HPDE6-E6E7 (cell line): ENCODE data around the gene PSMA8.
A peak's percentile ranks its signal among the peaks of the same experiment; 100 is the strongest.
"Not testable (repeated sequence)": the region's sequence is repeated elsewhere in the genome, so short reads cannot be mapped to it uniquely, and the experiment has no call there.

Source experiments
- DNase-seq: peaks from one replicate; pipeline ENCODE4 v3.0.0; 2011; ENCODE audit warnings: missing footprints; ENCODE audit errors: extremely low spot score

Gene PSMA8

DNA sequence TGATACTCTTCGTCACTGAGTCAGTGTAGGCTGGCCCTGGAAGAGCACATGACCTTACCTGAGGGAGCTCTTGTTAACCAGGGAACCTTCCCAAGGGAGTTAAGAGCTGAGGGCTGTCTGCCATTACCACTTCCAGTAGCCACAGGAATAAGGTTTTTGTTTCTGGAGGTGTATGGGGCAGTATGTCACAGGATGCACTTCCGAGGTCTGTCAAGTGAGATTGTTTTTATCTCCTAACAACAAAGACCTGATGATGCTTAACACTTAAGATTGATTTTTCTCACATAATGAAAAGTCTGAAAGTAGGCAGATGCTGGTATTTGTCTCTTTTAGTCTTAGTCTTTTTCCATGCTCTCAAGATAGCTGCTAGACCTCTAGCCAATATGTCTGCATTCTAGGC lies 41.8 kb downstream of the PSMA8 start:
- no peak for DNase-seq

DNA sequence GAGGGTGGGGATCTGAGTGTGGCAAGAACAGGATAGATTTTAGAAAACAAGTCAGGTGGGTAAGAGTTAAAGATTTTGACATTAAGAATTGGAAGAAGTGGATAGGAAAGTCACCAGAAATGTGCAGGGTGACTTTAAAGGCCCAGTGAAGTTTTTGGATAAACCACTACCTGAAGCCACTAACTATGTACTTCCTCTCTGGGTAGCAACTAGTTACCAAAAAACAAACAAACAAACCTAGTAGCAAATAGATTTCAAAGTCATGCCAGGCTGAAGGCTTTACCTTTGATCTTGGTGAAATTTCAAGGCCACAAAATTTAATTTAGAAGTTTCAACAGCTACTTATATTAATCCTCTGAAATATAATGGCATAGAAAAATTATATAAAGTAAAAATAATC lies 42.5 kb downstream of the PSMA8 start:
- DNase-seq = no peak

DNA sequence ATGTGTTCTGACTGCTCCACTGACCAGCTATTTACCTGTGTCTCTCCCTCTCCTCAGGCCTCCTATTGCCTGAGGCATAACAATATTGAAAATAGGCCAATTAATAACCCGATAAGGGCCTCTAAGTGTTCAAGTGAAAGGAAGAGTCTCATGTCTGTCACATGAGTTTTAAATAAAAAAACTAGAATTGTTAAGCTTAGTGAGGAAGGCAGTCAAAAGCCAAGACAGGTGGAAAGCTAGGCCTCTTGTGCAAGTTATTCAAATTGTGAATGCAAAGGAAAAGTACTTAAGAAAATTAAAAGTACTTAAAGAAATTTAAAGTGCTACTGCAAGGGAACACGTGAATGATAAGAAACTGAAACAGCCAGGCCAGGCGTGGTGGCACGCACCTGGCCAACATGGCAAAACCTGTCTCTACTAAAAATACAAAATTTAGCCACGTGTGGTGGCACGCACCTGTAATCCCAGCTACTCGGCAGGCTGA lies 47.7 kb downstream of the PSMA8 start:
- DNase-seq = no peak

DNA sequence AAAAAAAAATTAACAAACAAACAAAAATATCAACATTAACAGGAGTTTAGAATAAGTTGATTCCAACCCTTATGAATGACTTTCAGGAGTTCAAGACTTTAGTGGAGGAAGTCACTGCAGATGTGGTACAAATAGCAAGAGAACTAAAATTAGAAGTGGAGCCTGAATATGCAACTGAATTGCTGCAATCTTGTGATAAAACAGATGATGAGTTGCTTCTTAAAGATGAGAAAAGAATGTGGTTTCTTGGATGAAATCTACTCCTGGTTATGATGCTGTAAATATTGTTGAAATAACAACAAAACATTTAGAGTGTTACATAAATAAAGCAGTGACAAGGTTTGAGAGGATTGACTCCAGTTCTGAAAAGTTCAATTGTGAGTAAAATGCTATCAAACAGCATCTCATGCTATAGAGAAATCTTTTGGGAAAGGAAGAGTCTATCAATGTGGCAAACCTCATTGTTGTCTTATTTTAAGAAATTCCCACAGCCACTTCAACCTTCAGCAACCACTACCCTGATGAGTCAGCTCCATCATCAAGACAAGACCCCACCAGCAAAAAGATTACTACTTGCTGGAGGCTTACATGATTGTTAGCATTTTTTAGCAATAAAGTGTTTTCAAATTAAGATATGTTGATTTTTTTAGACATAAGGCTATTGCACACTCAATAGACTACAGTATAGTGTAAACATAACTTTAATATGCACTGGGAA lies 49.9 kb downstream of the PSMA8 start:
- DNase-seq = no peak

DNA sequence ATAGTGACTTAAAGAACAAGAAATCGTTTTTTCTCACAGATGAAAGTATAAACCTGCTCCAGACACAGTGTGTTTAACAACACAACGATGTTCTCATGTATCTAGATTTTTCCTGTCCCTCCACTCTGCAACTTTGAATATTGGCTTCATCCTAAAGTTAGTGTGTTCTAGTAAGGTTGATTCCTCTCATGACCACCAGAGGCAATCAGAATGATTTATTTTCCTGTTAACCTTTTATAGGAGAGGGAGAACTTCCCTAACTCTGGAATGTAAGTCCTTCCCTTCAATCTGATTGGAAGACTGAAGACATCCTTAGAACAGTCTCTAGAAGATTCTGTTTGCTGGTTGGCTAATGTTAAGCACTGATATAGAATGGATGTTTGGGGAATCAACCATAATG lies 51.6 kb downstream of the PSMA8 start:
- DNase-seq = peak; percentile 6

DNA sequence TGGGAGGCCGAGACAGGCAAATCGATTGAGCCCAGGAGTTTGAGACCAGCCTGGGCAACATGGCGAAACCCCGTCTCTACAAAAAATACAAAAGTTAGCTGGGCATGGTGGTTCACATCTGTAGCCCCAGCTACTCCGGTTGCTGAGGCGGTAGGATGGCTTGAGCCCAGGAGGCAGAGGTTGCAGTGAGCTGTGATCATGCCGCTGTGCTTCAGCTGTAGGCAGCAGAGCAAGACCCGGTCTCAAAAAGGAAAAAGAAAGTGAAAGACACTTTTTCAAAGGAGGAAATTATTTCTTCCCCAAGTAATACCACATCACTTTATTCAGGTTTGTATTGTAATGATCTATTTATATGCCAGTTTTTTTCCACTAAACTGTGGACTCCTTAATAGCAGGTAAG lies 56.8 kb downstream of the PSMA8 start:
- DNase-seq = no peak

DNA sequence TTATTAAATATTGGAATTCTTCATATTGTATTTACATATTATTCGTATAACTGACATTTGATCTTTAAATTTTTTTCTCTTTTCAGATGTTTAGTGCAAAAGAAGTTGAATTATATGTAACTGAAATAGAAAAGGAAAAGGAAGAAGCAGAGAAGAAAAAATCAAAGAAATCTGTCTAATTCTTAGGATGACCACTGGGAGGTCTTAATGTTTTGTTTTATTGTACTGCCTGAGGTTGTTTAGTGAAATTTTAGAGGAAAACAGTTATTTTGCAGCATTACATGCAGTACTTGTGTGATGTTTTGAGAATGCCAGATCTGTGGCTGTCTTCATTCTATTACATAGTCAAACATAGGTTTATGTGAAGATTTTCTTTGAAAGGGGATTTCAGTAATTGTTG lies 58.6 kb downstream of the PSMA8 start:
- DNase-seq = no peak

DNA sequence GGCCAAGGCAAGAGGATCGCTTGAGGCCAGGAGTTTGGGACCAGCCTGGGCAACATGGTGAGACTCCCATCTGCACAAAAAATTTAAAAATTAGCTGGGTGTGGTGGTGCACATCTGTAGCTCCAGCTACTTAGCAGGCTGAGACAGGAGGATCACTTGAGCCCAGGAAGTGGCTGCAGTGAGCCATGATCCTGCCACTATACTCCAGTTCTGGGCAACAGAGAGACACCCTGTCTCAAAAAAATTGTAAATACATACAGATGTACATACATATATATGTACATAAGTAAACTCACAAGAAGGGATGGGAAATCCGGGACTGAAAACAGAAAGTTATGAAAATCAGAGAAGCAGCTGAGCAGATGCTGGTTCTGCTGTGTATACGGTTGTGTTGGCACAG lies 62.9 kb downstream of the PSMA8 start:
- DNase-seq = no peak

DNA sequence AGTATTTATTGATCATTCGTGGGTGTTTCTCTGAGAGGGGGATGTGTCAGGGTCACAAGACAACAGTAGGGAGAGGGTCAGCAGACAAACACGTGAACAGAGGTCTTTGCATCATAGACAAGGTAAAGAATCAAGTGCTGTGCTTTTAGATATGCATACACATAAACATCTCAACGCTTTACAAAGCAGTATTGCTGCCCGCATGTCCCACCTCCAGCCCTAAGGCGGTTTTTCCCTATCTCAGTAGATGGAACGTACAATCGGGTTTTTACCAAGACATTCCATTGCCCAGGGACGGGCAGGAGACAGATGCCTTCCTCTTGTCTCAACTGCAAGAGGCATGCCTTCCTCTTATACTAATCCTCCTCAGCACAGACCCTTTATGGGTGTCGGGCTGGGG lies 68.3 kb downstream of the PSMA8 start:
- not testable (repeated sequence) for DNase-seq

DNA sequence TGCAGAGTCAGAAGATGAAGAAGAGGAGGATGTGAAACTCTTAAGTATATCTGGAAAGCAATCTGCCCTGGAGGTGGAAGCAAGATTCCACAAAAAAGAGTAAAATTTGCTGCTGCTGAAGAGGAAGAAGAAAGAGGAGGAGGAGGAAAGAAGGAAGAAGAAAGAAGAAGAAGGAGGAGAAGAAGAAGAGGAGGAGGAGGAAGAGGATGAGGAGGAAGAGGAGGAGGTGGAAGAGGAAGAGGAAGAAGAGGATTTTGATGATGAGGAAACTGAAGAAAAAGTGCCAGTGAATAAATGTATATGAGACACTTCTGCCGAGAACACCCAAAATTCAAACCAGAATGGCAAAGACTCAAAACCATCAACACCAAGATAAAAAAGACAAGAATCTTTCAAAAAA lies 71.6 kb downstream of the PSMA8 start:
- DNase-seq = no peak

DNA sequence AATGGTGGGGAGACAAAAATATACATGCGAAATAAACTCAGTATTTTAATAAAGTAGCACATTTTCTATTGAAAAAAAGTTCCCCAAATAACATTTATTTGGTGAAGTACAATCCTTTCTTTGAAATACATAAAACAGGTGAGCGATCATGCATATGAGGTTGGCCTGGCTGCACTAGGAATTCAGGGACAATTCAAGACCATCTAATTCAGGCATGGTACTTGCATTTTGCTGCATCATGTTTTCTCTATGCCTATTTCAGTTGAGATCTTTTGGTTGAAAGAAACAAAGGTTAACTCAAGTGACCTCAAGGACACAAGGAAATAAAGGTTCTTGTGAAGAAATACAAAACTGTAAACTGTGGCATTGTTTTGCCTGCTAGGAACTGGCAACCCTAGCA lies 72.8 kb downstream of the PSMA8 start:
- no peak for DNase-seq

DNA sequence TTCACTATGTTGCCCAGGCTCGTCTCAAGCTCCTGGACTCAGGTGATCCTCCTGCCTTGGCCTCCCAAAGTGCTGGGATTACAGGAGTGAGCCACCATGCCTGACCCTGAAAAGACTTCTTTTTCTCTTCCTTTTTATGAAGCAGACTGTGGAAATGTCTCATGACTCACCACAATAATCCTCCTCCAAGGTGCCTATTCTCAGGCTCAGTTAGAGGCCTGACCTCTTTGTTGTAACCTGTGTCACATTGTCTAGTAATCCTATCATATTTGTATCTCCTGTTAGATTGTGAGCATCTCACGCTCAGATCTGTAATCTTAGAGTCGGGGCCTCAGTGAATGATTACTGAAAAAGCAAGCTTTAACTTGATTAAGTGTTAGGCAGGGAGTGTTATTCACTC lies 74.3 kb downstream of the PSMA8 start:
- no peak for DNase-seq

DNA sequence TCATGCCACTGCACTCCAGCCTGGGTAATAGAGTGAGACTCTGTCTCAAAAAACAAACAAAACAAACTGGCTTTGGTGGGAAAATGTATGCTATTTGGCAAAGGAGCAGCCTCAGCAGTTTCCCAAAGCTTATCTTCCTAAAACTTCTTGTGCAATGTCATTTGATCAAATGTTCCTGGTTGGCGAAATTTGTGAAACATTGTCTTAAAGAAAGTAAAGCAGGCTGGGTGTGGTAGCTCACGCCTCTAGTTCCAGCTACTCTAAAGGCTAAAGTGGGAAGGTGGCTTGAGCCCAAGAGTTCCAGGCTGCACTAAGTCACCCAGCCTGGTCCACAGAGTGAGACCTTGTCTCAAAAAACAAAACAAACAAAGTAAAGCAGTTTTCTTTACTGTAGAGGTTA lies 75.3 kb downstream of the PSMA8 start:
- no peak for DNase-seq

DNA sequence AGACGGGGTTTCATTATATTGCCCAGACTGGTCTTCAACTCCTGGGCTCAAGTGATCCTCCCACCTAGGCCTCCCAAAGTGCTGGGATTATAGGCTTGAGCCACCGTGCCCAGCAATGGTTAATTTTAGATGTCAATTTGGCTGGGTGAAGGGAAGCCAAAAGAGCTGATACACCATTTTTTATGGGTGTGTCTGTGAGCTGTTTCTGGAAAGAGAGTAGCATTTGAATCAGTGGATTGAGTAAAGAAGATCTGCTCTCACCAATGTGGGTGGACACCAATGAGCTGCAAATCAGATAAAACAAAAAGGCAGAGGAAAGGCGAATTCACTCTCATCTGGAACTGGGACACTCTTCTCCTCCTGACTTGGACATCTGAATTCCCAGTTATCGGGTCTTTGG lies 76.5 kb downstream of the PSMA8 start:
- no peak for DNase-seq

DNA sequence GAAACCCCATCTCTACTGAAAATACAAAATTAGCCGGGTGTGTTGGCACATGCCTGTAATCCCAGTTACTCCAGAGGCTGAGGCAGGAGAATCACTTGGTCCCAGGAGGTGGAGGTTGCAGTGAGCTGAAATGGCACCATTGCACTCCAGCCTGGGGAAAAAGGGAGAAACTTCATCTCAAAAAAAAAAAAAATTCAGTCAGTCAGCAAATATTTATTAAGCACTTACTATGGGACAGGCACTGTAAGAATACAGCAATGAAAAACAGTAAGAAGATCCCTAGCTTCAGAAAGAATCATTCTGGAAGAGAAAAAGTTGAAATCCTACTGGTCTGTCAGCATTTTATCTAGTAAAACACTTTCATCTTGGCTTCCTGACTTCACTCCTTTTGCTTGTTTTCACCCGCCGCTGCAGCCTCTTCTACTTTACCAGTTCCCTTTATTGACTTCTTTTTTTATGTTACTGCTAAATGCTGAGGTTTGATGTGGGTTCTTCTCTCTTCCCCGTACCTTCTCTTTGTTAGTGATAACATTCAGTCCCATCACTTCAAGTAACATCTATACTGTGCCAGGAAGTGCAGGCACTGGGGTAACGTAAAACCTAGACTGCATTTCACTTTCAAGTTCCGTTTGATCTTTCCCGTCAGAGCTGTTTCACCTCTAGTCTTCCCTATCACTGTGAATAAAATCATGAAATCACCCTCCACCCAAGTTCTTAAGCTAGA lies 81.7 kb downstream of the PSMA8 start:
- no peak for DNase-seq

DNA sequence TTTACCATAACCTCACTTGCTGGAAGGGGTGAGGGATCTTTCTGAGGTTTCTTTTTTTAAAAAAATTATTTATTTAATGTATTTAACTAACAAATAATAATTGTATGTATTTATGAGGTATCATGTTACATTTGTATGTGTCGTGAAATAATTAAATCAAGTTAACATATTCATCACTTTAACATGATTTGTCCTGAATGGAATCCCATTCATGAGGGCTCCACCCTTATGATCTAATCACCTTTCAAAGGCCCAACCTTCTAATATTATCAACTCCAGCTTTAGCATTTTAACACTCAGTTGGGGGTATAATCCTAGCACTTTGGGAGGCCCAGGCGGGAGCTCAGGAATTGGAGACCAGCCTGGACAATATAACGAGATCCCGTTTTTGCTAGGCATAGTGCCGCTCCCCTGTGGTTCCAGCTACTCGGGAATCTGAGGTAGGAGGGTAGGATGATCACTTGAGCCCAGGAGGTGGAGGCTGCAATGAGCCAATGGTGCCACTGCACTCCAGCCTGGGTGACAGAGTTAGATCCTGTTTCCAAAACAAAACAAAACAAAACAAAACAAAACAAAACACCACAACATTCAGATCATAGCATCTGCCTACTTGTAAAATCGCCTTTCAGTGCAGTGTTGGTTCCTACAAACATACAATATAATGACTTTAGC lies 91.5 kb downstream of the PSMA8 start:
- DNase-seq = no peak

DNA sequence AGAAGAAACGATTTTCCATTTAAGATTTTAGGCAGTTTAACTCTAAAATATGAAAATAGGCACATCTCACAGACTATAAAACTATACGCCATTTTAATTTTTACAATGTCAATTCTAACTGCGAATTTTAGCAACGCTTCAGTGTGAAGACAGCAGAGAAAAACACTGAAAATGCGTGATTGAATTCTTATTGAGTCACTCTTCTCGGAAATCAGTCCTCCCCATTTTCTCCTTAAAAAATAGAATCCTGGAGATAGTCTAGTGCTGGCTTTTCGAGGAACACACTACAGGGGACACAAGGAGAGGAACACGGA lies 92.2 kb downstream of the PSMA8 start:
- DNase-seq = no peak

DNA sequence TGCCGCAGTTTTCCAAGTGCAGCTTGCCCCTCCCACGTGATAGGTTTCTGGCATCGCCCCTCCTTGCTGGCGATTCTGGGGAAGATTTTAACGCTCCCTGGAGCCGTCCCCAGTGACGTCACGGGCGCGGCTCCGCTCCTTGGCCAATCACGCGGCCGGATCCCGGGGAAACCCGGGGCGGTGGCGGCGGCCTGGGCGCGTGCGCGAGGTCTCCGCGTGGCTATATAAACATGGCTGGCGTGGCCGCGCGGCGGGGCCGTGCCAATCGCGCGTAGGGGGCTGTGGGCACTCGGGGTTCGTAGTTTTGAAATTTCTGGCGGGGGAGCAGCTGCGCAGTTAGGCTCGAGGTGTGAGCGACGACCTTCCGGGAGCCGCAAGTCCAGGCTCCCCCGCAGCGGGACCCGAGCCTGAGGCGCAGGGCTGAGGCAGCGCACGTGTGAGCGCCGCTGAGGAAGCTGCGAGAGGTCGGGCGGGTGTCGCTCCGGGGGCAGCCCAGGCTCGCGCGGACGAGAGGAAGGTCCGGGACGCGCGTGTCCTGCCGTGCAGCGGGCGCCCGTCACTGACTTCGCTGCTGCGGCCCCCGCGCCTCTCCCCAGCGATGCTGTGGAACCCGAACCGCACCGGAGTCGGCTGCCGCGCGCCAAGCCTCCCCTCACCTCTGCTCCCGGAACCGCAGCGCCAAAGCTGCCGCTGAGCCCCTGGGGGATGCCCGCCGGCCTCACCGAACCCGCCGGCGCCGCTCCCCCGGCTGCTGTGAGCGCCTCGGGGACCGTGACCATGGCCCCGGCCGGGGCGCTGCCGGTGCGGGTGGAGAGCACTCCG lies 92.8 kb downstream of the PSMA8 start, which contains the start of gene TAF4B:
TAF4B (plus strand) TSS at position 217 of the 822 bp plus-strand sequence; CDS start at position 706, 489 bp downstream.
- DNase-seq = peak; percentile 93

DNA sequence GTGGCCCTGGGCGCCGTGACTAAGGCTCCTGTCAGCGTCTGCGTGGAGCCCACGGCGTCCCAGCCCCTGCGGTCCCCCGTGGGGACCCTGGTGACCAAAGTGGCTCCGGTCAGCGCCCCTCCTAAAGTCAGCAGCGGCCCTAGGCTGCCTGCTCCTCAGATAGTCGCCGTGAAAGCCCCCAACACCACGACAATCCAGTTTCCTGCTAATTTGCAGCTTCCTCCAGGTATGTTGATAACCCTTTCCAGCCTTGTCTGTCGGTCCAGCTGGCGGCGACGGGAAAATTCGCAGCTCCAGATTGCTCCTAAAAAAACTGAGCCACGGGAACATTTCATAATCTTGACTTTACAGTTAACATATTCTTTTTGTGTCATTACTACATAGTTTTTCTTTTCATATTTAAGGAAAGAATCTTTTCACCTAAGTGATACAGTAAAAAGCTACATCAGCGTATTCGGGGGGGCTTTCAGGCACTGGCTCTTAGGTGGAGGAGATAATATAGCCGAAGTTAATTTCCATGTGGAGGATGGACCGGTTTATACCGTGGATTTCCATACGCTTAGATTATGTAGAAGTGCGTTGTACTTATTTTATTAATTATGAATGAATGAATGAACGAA lies 93.5 kb downstream of the PSMA8 start:
- no peak for DNase-seq

DNA sequence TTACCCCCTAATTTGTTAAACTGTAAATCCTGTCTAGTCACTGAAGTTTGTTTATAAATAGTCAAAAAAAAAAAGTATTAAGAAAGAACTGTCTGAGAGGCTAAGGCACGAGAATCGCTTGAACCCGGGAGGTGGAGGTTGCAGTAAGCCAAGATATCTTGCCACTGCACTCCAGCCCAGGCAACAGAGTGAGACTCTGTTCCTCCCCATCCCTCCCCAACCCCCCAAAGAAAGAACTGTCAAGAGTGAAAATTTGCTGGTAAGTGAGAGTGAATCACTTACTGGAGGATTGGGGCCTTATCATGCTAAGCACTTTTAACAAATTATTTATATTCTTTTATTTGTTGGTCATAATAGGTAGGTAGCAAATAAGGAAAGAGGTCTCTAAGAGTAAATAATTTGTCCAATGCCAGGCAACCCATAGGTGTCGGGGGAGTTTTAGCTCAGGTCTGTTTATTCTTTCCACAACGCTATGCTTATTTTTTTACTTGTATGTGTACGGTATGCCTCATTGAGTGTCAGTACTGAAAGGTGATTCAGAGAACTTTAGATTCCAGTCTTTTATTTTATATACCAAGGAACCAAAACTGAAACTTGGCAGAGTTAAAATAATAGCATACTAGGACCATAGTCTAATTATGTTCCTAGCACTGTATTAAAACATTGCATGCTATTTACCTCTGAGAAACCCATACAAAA lies 95.0 kb downstream of the PSMA8 start:
- no peak for DNase-seq

DNA sequence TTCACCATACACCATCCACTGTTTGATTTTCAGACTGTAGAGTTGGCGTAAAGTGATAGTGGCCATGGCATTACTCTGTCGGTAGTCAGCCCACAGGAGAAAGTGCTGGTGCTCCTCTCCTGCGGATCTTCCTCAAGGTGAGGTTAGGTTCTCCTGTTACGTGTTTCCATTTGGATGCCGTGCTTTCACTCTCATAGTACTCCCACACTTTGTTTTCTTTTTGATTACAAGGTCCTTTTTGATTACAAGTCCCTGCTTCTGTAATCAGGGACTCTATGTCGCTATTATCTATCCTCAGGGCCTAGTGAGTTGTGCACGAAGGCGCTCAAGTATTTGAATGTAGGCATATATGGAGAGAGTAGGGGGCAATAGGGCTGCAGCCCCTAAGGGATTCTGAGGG lies 96.8 kb downstream of the PSMA8 start:
- DNase-seq = no peak
